Neural cell (in vitro differentiated cells): ENCODE results near the gene CARS2.

ENCODE experiments used
- EP300 ChIP-seq: fragments of 450-650 bp; conservative IDR thresholded peaks from 2 replicates; pipeline ENCODE4 v1.6.1; 2014; ENCODE audit warnings: antibody characterized with exemption, mild to moderate bottlenecking, moderate library complexity; ENCODE audit not compliant: poor library complexity, severe bottlenecking
- EZH2 ChIP-seq: fragments of 200-600, 300-800 bp; shearing (Covaris generic), sonication (generic); IDR thresholded peaks from 2 replicates; pipeline ENCODE4 v1.6.1; 2014; ENCODE audit warnings: antibody characterized with exemption, low read length, borderline replicate concordance, mild to moderate bottlenecking; ENCODE audit not compliant: insufficient read depth, poor library complexity, severe bottlenecking
- MXI1 ChIP-seq: fragments of 450-650 bp; conservative IDR thresholded peaks from 2 replicates; pipeline ENCODE4 v1.6.1; 2014; ENCODE audit warnings: antibody characterized with exemption, mild to moderate bottlenecking; ENCODE audit not compliant: poor library complexity, severe bottlenecking
- POLR2AphosphoS5 ChIP-seq: IDR thresholded peaks from 2 replicates; pipeline ENCODE4 v1.6.1; 2012
- RAD21 ChIP-seq: fragments of 450-650 bp; conservative IDR thresholded peaks from 2 replicates; pipeline ENCODE4 v1.6.1; 2014; ENCODE audit warnings: antibody characterized with exemption, mild to moderate bottlenecking, moderate library complexity
- REST ChIP-seq: IDR thresholded peaks from 2 replicates; pipeline ENCODE4 v1.6.1; 2012; ENCODE audit warnings: borderline replicate concordance
- TAF1 ChIP-seq: IDR thresholded peaks from 2 replicates; pipeline ENCODE4 v1.6.1; 2012; ENCODE audit warnings: low read depth
- TF ChIP-seq, protein P1 (sequence below): fragments of 450-650 bp; IDR thresholded peaks from 2 replicates; pipeline ENCODE4 v1.5.1; 2014; ENCODE audit warnings: antibody characterized with exemption, mild to moderate bottlenecking, moderate library complexity; ENCODE audit not compliant: poor library complexity, severe bottlenecking

- TF ChIP-seq, protein P1, sequence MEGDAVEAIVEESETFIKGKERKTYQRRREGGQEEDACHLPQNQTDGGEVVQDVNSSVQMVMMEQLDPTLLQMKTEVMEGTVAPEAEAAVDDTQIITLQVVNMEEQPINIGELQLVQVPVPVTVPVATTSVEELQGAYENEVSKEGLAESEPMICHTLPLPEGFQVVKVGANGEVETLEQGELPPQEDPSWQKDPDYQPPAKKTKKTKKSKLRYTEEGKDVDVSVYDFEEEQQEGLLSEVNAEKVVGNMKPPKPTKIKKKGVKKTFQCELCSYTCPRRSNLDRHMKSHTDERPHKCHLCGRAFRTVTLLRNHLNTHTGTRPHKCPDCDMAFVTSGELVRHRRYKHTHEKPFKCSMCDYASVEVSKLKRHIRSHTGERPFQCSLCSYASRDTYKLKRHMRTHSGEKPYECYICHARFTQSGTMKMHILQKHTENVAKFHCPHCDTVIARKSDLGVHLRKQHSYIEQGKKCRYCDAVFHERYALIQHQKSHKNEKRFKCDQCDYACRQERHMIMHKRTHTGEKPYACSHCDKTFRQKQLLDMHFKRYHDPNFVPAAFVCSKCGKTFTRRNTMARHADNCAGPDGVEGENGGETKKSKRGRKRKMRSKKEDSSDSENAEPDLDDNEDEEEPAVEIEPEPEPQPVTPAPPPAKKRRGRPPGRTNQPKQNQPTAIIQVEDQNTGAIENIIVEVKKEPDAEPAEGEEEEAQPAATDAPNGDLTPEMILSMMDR = no peak
- no peak for TF ChIP-seq RAD21
- no peak for TF ChIP-seq MXI1
- TF ChIP-seq POLR2AphosphoS5 = no peak
- TF ChIP-seq EP300 = no peak
- no peak for TF ChIP-seq REST
- TF ChIP-seq EZH2 = no peak
- TF ChIP-seq TAF1 = no peak
Measured at GRCh38 chr13:110666255-110666533, 39.7 kb downstream of the CARS2 start.
